HEK293 (cell line): ENCODE results near the gene DBNL.

Experiments used
- HOXA7 ChIP-seq: sonication (generic); formaldehyde crosslinking; IDR thresholded peaks from 2 replicates; pipeline ENCODE4 v1.8.1; 2022; ENCODE audit warnings: missing genetic modification reagents, borderline replicate concordance
- OVOL3 ChIP-seq: fragments of 450-650 bp; formaldehyde crosslinking; IDR thresholded peaks from 2 replicates; pipeline ENCODE4 v1.5.1; 2016; ENCODE audit warnings: missing biosample characterization, missing genetic modification characterization
- ZBTB11 ChIP-seq: fragments of 450-650 bp; formaldehyde crosslinking; conservative IDR thresholded peaks from 2 replicates; pipeline ENCODE4 v1.5.1; 2016; ENCODE audit warnings: low read depth, missing biosample characterization, missing genetic modification characterization
- ZNF10 ChIP-seq: fragments of 450-650 bp; formaldehyde crosslinking; IDR thresholded peaks from 2 replicates; pipeline ENCODE4 v1.5.1; 2017; ENCODE audit warnings: missing biosample characterization, missing genetic modification characterization
- ZNF335 ChIP-seq: fragments of 450-650 bp; formaldehyde crosslinking; conservative IDR thresholded peaks from 2 replicates; pipeline ENCODE4 v1.5.1; 2016; ENCODE audit warnings: missing biosample characterization, missing genetic modification characterization
- ZNF341 ChIP-seq: fragments of 450-650 bp; formaldehyde crosslinking; IDR thresholded peaks from 2 replicates; pipeline ENCODE4; 2016; ENCODE audit warnings: low read depth, missing biosample characterization, missing genetic modification characterization
- ZNF354C ChIP-seq: fragments of 450-650 bp; formaldehyde crosslinking; IDR thresholded peaks from 2 replicates; pipeline ENCODE4 v1.5.1; 2016; ENCODE audit warnings: missing biosample characterization, missing genetic modification characterization, low read depth, borderline replicate concordance
- ZNF433 ChIP-seq: fragments of 450-650 bp; formaldehyde crosslinking; IDR thresholded peaks from 2 replicates; pipeline ENCODE4 v1.5.1; 2016; ENCODE audit warnings: missing biosample characterization, missing genetic modification characterization, low read depth
- ZNF501 ChIP-seq: fragments of 450-650 bp; formaldehyde crosslinking; IDR thresholded peaks from 2 replicates; pipeline ENCODE4 v1.5.1; 2016; ENCODE audit warnings: missing biosample characterization, missing genetic modification characterization
- ZNF514 ChIP-seq: fragments of 450-650 bp; formaldehyde crosslinking; IDR thresholded peaks from 2 replicates; pipeline ENCODE4 v1.5.1; 2016; ENCODE audit warnings: missing biosample characterization, missing genetic modification characterization
- ZNF521 ChIP-seq: fragments of 450-650 bp; formaldehyde crosslinking; IDR thresholded peaks from 2 replicates; pipeline ENCODE4 v1.5.1; 2017; ENCODE audit warnings: missing biosample characterization, mild to moderate bottlenecking, missing genetic modification characterization
- ZNF549 ChIP-seq: fragments of 450-650 bp; IDR thresholded peaks from 2 replicates; pipeline ENCODE4 v1.5.1; 2018; ENCODE audit warnings: missing biosample characterization, missing genetic modification characterization, mild to moderate bottlenecking, inconsistent platforms, moderate library complexity
- ZNF561 ChIP-seq: fragments of 450-650 bp; IDR thresholded peaks from 2 replicates; pipeline ENCODE4 v1.5.1; 2018; ENCODE audit warnings: missing biosample characterization, missing genetic modification characterization, borderline replicate concordance
- ZNF600 ChIP-seq: fragments of 450-650 bp; formaldehyde crosslinking; IDR thresholded peaks from 2 replicates; pipeline ENCODE4 v1.5.1; 2016; ENCODE audit warnings: missing biosample characterization, missing genetic modification characterization
- ZNF610 ChIP-seq: fragments of 450-650 bp; formaldehyde crosslinking; IDR thresholded peaks from 2 replicates; pipeline ENCODE4 v1.5.1; 2016; ENCODE audit warnings: missing biosample characterization, missing genetic modification characterization, borderline replicate concordance
- TF ChIP-seq, protein P1 (sequence below): fragments of 450-650 bp; formaldehyde crosslinking; conservative IDR thresholded peaks from 2 replicates; pipeline ENCODE4 v1.5.1; 2016; ENCODE audit warnings: low read depth, missing biosample characterization, missing genetic modification characterization
- TF ChIP-seq, protein P2 (sequence below): fragments of 450-650 bp; formaldehyde crosslinking; IDR thresholded peaks from 2 replicates; pipeline ENCODE4 v1.5.1; 2017; ENCODE audit warnings: missing biosample characterization, missing genetic modification characterization

Gene DBNL

GRCh38 chr7:44082541-44083207 is 38.2 kb downstream of the DBNL start (continued):
- TF ChIP-seq, protein P1, sequence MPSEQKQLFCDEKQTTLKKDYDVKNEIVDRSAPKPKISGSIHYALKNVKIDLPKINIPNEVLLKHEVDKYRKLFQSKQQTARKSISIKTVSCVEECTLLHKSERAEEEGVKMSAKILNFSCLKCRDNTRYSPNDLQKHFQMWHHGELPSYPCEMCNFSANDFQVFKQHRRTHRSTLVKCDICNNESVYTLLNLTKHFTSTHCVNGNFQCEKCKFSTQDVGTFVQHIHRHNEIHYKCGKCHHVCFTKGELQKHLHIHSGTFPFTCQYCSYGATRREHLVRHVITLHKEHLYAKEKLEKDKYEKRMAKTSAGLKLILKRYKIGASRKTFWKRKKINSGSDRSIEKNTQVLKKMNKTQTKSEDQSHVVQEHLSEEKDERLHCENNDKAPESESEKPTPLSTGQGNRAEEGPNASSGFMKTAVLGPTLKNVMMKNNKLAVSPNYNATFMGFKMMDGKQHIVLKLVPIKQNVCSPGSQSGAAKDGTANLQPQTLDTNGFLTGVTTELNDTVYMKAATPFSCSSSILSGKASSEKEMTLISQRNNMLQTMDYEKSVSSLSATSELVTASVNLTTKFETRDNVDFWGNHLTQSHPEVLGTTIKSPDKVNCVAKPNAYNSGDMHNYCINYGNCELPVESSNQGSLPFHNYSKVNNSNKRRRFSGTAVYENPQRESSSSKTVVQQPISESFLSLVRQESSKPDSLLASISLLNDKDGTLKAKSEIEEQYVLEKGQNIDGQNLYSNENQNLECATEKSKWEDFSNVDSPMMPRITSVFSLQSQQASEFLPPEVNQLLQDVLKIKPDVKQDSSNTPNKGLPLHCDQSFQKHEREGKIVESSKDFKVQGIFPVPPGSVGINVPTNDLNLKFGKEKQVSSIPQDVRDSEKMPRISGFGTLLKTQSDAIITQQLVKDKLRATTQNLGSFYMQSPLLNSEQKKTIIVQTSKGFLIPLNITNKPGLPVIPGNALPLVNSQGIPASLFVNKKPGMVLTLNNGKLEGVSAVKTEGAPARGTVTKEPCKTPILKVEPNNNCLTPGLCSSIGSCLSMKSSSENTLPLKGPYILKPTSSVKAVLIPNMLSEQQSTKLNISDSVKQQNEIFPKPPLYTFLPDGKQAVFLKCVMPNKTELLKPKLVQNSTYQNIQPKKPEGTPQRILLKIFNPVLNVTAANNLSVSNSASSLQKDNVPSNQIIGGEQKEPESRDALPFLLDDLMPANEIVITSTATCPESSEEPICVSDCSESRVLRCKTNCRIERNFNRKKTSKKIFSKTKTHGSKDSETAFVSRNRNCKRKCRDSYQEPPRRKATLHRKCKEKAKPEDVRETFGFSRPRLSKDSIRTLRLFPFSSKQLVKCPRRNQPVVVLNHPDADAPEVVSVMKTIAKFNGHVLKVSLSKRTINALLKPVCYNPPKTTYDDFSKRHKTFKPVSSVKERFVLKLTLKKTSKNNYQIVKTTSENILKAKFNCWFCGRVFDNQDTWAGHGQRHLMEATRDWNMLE (tag by site-specific recombination) = no peak
- TF ChIP-seq ZBTB11 (tag by site-specific recombination) (peak; percentile 33; the same call in 1 of the 2 replicates), ZNF354C (no peak), ZNF600 (tag by site-specific recombination) (peak; percentile 79), ZNF514 (no peak), ZNF10 (tag by site-specific recombination) (0 out of 2 replicates have a peak, but pooled peaks have one; percentile 11), ZNF521 (no peak), ZNF433 (tag by site-specific recombination) (no peak), ZNF341 (tag by site-specific recombination) (no peak), ZNF549 (tag by site-specific recombination) (no peak), ZNF561 (tag by site-specific recombination) (peak; percentile 61; the same call in 1 of the 2 replicates), ZNF501 (tag by site-specific recombination) (peak; percentile 57; the same call in 1 of the 2 replicates), OVOL3 (tag by site-specific recombination) (no peak), HOXA7 (no peak), ZNF335 (tag by site-specific recombination) (peak; percentile 71), ZNF610 (tag by site-specific recombination) (no peak)
- TF ChIP-seq, protein P2, sequence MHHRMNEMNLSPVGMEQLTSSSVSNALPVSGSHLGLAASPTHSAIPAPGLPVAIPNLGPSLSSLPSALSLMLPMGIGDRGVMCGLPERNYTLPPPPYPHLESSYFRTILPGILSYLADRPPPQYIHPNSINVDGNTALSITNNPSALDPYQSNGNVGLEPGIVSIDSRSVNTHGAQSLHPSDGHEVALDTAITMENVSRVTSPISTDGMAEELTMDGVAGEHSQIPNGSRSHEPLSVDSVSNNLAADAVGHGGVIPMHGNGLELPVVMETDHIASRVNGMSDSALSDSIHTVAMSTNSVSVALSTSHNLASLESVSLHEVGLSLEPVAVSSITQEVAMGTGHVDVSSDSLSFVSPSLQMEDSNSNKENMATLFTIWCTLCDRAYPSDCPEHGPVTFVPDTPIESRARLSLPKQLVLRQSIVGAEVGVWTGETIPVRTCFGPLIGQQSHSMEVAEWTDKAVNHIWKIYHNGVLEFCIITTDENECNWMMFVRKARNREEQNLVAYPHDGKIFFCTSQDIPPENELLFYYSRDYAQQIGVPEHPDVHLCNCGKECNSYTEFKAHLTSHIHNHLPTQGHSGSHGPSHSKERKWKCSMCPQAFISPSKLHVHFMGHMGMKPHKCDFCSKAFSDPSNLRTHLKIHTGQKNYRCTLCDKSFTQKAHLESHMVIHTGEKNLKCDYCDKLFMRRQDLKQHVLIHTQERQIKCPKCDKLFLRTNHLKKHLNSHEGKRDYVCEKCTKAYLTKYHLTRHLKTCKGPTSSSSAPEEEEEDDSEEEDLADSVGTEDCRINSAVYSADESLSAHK = no peak
